ENCODE measurements around the gene SENP6.
"Not testable (repeated sequence)": the region's sequence is repeated elsewhere in the genome, so short reads cannot be mapped to it uniquely, and the experiment has no call there.

SENP6 gene

GRCh38 chr6:75727206-75727605, 125.5 kb downstream of the SENP6 start:
- no peak for DNase-seq (ENCODE audit: low read depth)
- no peak for TF ChIP-seq CTCF (IDR thresholded peaks at IDR 0.05; ENCODE audit: insufficient read depth, low read depth, low read length, missing control alignments)
- H3K4me3 ChIP-seq (ENCODE audit: low read length) = no peak overlapping the region

GRCh38 chr6:75731029-75731428, 129.3 kb downstream of the SENP6 start:
- not testable (repeated sequence) for H3K4me3 ChIP-seq (ENCODE audit: low read length); DNase-seq (ENCODE audit: low read depth)

DNA sequence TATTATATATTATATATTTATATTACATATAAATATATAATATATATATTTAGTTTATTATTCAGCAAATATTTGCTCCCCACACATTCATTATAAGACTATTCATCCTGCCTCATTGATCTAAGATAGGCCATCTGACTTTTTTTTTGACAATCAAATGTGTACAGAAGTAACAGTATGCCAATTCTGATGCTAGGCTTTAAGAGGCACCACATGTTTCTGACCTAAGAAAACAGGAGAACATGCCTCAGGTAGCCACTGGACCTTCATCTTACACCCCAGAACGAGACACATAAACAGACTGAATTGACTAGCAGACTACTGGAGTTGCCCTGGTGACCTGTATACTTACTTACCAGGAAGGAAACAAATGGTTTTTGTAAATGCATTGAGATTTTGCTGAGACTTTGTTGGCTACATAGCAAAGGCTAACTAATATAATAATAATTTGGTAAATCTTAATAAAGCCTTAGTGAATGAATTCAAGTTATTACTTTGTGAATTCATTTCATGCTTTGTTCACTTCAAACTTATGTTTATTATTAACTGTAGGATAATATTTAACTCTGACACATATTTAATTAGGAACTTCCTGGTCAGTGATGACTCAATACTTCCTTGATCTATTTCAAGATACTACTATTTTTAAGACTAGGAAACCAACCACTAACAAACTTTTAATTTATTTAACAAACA, 134.0 kb downstream of the SENP6 start:
- no peak for TF ChIP-seq CTCF (IDR thresholded peaks at IDR 0.05; ENCODE audit: insufficient read depth, low read depth, low read length, missing control alignments)
- DNase-seq (ENCODE audit: low read depth) = peak; percentile 53
- H3K4me3 ChIP-seq (ENCODE audit: low read length) = no peak overlapping the region

DNA sequence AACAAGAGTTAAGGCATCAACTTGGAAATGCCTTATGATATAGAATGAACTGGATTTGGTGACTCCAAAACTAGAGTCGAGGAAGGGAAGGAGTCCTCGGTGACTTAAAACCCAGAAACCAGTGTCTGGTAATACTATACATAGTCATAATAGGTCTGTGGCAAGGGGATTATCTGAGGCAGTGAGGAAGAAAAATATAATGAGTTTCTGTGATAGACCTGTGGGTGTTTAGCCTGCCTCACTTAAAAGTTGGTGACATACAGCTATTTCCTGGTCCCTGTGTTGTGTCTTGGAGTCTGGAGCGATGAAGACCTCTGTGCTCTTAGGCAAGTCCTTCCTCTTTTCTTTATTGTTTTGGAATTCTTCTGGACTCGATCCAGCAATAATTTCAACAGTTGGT, 142.3 kb downstream of the SENP6 start:
- TF ChIP-seq CTCF (IDR thresholded peaks at IDR 0.05; ENCODE audit: insufficient read depth, low read depth, low read length, missing control alignments) = no peak
- no peak overlapping the region for H3K4me3 ChIP-seq (ENCODE audit: low read length)
- no peak for DNase-seq (ENCODE audit: low read depth)

- TF ChIP-seq CTCF (IDR thresholded peaks at IDR 0.05; ENCODE audit: insufficient read depth, low read depth, low read length, missing control alignments) = no peak
- no peak overlapping the region for H3K4me3 ChIP-seq (ENCODE audit: low read length)
- no peak for DNase-seq (ENCODE audit: low read depth)
Measured at GRCh38 chr6:75745404-75745803, 143.7 kb downstream of the SENP6 start.

- H3K4me3 ChIP-seq (ENCODE audit: low read length) = no peak overlapping the region
- TF ChIP-seq CTCF (IDR thresholded peaks at IDR 0.05; ENCODE audit: insufficient read depth, low read depth, low read length, missing control alignments) = no peak
- DNase-seq (ENCODE audit: low read depth) = no peak
Measured at GRCh38 chr6:75746221-75746620, 144.5 kb downstream of the SENP6 start.

DNA sequence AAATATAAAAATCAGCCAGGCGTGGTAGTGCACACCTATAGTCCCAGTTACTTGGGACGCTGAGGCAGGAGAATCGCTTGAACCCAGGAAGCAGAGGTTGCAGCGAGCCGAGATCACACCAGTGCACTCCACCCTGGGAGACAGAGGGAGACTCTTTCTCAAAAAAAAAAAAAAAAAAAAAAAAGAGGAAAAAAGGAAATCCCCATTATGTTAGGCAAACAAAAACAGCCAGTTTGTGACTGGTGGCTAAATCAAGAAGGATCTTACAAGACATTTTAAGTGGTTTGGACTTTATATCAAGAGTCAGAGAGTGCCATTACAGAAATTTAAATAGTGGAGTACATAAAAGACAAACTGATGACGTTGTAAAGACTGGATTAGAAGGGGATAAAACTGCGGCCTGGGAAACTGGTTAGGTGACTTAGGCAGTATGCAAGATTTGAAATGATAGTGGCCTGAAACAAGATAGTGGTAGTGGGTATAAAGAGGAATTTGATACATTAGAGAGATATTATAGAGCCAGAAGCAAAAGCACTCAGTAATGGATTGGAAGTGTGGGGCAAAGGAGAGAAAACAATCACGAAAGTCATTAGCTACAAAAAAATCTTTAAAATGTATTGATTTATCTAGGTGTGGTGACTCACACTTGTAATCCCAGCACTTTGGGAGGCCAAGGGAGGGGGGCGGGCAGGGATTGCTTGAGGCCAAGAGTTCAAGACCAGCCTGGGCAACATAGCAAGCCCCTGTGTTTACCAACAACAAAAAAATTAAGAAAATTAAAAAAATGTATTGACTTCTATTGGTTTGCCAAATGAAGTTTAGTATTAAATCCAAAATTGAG, 145.7 kb downstream of the SENP6 start:
- no peak for TF ChIP-seq CTCF (IDR thresholded peaks at IDR 0.05; ENCODE audit: insufficient read depth, low read depth, low read length, missing control alignments)
- DNase-seq (ENCODE audit: low read depth) = peak; percentile 56
- no peak overlapping the region for H3K4me3 ChIP-seq (ENCODE audit: low read length)

Measured in epithelial cell of esophagus (primary cell).